Activated T-cell treated with anti-CD3 and anti-CD28 coated beads, Interleukin-2, amount 50 U/mL, for 4 hours (primary cell): ENCODE measurements around the gene SFRP2. TPM values are rescaled to one million over a fixed set of nuclear protein-coding genes. Genes with fewer than 3 reads are reported as not detected.
A peak's percentile ranks its signal among the peaks of the same experiment; 100 is the strongest.

Experiments
- ATAC-seq, 2 donors: fragments of 200-7000 bp; cut with Tn5 transposase; one replicate each; pipeline ENCODE4 v1.10.0; 2021
- DNase-seq: peaks from one replicate; pipeline ENCODE4 v3.0.0-alpha.2; 2020
- H3K27me3 Mint-ChIP-seq: one replicate; pipeline ENCODE4 v1.8.0; 2021; ENCODE audit warnings: low read depth, mixed read lengths
- H3K36me3 Mint-ChIP-seq: one replicate; pipeline ENCODE4 v1.8.0; 2022; ENCODE audit warnings: mixed read lengths; ENCODE audit not compliant: insufficient read depth
- H3K4me1 Mint-ChIP-seq: one replicate; pipeline ENCODE4 v1.8.0; 2021; ENCODE audit warnings: low read depth, mixed read lengths
- H3K4me3 Mint-ChIP-seq: one replicate; pipeline ENCODE4 v1.8.0; 2021; ENCODE audit warnings: mild to moderate bottlenecking, moderate library complexity, mixed read lengths
- H3K9me3 Mint-ChIP-seq: one replicate; pipeline ENCODE4 v1.8.0; 2021; ENCODE audit warnings: mixed read lengths
- total RNA-seq, 3 donors: library from RNA; stranded (reverse); gene quantifications; one replicate each; pipeline ENCODE4 v1.2.1, GENCODE V29; 2021

SFRP2 gene, protein sequence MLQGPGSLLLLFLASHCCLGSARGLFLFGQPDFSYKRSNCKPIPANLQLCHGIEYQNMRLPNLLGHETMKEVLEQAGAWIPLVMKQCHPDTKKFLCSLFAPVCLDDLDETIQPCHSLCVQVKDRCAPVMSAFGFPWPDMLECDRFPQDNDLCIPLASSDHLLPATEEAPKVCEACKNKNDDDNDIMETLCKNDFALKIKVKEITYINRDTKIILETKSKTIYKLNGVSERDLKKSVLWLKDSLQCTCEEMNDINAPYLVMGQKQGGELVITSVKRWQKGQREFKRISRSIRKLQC
- total RNA-seq: under 1 TPM; 0.24 to 0.68 (median 0.40) TPM

DNA sequence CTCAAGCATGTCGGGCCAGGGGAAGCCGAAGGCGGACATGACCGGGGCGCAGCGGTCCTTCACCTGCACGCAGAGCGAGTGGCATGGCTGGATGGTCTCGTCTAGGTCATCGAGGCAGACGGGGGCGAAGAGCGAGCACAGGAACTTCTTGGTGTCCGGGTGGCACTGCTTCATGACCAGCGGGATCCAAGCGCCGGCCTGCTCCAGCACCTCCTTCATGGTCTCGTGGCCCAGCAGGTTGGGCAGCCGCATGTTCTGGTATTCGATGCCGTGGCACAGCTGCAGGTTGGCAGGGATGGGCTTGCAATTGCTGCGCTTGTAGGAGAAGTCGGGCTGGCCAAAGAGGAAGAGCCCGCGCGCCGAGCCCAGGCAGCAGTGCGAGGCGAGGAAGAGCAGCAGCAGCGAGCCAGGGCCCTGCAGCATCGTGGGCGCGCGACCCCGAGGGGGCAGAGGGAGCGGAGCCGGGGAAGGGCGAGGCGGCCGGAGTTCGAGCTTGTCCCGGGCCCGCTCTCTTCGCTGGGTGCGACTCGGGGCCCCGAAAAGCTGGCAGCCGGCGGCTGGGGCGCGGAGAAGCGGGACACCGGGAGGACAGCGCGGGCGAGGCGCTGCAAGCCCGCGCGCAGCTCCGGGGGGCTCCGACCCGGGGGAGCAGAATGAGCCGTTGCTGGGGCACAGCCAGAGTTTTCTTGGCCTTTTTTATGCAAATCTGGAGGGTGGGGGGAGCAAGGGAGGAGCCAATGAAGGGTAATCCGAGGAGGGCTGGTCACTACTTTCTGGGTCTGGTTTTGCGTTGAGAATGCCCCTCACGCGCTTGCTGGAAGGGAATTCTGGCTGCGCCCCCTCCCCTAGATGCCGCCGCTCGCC is at the start of gene SFRP2:
TSS of gene SFRP2 (minus strand) at position 671 of the 864 bp plus-strand sequence. CDS start at position 423, 248 bp downstream.
- peaks cover 35% of the 10 kb centered on the region for H3K4me1 Mint-ChIP-seq
- H3K27me3 Mint-ChIP-seq: peaks cover 87% of the 10 kb centered on the region
- H3K36me3 Mint-ChIP-seq: no peaks in the 10 kb centered on the region
- peak within 1 kb of the TSS; percentile 60 for H3K4me3 Mint-ChIP-seq
- DNase-seq (no peak), ATAC-seq (peak in 1 of 2 donors; percentile 20)
- no peaks in the 10 kb centered on the region for H3K9me3 Mint-ChIP-seq

DNA sequence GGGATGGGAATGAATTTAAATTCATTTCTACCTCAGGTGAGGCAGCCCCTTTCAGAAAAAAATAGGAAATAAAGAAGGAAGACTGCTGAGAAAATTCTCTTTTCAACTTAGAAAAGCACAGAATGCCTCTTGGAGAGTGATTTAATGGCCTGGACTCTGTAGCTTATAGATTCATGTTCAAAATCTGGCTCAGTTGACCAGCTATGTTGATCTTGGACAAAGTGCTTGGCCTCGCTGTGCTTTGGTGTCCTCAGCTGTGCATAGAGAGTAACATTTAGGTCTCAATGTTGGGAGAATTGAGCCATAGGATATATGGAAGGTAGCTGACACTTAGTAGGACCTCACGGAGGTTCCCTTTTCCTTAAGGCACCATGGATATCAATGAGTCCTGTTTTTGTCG is 49.7 kb upstream of the SFRP2 start:
- Mint-ChIP-seq H3K4me3 (no peak overlapping the region), H3K4me1 (no peaks in the 10 kb centered on the region), H3K36me3 (no peaks in the 10 kb centered on the region), H3K27me3 (no peaks in the 10 kb centered on the region), H3K9me3 (no peaks in the 10 kb centered on the region)
- DNase-seq (no peak), ATAC-seq (no peak)

DNA sequence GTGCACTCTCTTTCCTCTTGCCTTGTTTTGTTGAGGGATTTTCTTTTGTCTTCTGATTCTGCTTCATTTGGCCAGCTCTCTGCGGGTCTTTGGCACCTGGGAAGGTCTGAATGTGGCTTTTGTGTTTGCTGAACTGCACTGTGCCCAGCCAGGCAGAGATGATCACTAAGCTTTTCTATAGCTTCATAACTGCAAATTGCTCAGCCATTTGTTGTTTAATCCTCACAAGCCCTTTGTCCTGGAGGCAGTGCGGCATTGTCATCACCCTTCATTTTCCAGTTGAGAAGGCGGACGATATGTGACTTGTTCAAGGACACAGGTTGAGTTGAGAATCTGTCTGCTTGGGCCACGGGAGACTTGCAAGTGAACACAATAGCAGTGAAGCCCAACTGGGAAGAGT is 46.0 kb upstream of the SFRP2 start:
- Mint-ChIP-seq H3K36me3 (no peaks in the 10 kb centered on the region), H3K4me3 (no peak overlapping the region), H3K4me1 (no peaks in the 10 kb centered on the region), H3K27me3 (no peaks in the 10 kb centered on the region), H3K9me3 (no peaks in the 10 kb centered on the region)
- ATAC-seq: no peak
- DNase-seq: no peak

DNA sequence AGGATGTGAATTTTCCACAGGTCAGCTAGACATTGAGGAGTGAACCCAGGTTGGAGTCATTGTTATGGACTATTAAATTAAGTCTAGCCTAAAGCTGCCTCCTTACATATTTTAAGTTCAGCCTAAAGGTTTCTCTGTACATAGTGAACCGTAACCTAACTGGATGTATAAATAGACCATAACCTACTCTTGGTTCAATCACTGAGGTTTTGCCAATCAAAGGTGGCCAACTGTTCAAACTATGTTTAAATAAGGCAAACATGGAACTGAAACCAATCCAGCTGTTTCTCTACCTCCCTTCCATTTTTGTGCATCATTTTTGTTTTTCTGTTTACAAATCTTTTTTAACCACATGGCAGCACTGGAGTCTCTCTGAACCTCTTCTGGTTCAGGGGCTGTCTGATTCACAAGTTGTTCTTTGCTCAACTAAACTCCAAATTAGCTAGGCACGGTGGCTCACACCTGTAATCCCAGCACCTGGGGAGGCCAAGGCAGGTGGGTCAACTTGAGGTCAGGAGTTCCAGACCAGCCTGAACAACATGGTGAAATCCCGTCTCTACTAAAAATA is 43.9 kb upstream of the SFRP2 start:
- no peaks in the 10 kb centered on the region for H3K4me1 Mint-ChIP-seq
- no peaks in the 10 kb centered on the region for H3K9me3 Mint-ChIP-seq
- H3K36me3 Mint-ChIP-seq: no peaks in the 10 kb centered on the region
- no peak overlapping the region for H3K4me3 Mint-ChIP-seq
- ATAC-seq: no peak
- DNase-seq: no peak
- H3K27me3 Mint-ChIP-seq: peaks cover 5% of the 10 kb centered on the region

DNA sequence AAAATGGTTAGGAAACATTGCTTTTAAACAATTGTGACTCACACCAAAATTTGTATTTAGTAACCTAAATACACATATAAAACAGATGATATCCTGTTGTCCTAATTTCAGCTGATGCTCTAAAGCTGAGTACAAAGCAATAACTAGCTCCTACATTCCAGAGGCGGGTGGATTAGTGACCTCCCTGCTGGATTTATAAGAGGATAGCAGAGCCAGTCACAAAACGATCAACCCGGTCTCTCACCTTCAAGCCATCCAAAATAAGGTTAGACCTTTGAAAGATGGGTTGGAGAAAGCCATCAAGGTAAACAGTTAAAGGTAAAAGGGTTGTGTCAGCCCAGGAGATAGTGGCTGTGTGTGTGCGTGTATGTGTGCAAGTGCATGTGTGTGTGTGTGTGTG is 43.2 kb upstream of the SFRP2 start:
- H3K9me3 Mint-ChIP-seq: no peaks in the 10 kb centered on the region
- H3K4me3 Mint-ChIP-seq: no peak overlapping the region
- no peaks in the 10 kb centered on the region for H3K4me1 Mint-ChIP-seq
- no peak for ATAC-seq
- DNase-seq: no peak
- H3K36me3 Mint-ChIP-seq: no peaks in the 10 kb centered on the region
- H3K27me3 Mint-ChIP-seq: peaks cover 5% of the 10 kb centered on the region

DNA sequence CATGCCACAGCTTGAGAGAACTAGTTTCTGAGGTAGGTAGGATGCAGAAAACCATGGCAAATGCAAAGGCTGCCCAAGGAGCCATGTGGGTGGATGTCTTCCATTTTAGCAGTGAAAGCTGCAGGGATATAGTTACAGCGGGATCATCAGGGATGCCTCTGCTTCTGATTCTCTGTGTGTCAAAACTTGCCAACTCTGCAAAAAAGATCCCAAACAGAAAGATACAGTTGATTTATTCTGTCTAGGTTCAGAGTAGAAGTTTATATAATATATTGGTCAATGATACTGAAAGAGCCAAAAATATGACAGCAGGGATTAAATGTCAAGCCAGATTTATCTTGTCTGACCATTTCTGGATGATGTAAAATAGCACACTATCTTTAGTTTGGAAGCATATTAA is 42.4 kb upstream of the SFRP2 start:
- H3K9me3 Mint-ChIP-seq: no peaks in the 10 kb centered on the region
- H3K36me3 Mint-ChIP-seq: no peaks in the 10 kb centered on the region
- ATAC-seq: no peak
- no peak overlapping the region for H3K4me3 Mint-ChIP-seq
- H3K4me1 Mint-ChIP-seq: no peaks in the 10 kb centered on the region
- peaks cover 7% of the 10 kb centered on the region for H3K27me3 Mint-ChIP-seq
- no peak for DNase-seq

DNA sequence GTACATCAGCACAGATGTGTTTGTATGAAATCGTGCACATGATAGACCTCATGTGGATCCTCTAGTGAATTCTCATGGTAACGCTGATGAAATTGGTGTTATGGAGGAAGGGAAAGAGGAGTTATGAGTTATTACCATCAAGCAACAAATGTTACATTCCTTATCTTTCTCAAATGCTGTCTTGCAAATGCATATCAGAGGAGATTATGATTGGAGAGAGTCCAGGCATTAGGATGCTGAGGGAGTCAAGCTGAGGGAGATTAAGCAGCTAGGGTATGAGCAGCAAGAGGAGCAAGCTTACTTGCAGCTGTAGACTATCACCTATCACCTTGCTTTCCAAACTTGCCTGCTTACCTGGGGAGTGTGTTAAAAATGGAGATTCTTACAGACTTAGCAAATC is 36.8 kb upstream of the SFRP2 start:
- Mint-ChIP-seq H3K4me3 (no peak overlapping the region), H3K9me3 (no peaks in the 10 kb centered on the region), H3K36me3 (no peaks in the 10 kb centered on the region), H3K27me3 (peaks cover 11% of the 10 kb centered on the region), H3K4me1 (no peaks in the 10 kb centered on the region)
- no peak for DNase-seq
- no peak for ATAC-seq

DNA sequence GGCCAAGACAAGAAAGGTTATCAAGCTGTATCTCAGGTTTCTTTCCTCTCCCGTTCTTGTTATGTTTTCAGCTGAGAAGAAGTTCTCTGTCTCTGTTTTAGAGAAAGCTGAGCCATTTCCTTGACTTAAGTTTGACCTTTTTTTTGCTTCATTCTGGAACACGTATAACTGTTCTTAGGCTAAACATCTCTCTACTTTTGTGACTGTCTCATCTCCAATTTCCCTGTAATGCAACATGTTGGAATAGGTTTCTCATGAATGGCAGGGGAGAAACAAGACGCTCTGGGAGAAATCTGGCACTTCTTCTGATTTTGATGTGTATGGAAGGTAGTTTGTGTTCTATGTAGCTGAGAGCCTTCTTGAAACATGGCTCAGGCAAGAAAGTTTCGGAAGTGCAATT is 36.2 kb upstream of the SFRP2 start:
- Mint-ChIP-seq H3K4me1 (no peaks in the 10 kb centered on the region), H3K27me3 (peaks cover 11% of the 10 kb centered on the region), H3K4me3 (no peak overlapping the region), H3K9me3 (no peaks in the 10 kb centered on the region), H3K36me3 (no peaks in the 10 kb centered on the region)
- ATAC-seq (no peak), DNase-seq (no peak)

DNA sequence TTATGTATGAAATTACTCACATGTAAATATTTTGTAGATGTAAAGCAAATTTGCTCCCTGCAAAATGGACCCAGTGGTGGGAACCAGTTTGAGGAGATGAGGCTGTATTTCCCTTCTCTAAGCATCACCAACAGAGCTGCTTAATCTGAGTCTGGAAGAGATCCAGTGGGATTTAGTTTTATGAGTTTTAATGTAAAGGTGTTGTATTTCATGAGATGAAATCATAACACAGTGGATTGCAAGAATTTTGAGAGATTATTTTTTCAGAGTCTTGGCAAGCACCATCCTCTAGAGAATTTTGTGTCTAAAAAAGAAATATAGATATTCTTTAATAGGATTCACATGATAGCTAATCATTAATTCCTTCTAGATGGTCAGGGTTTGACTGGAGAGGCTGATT is 35.6 kb upstream of the SFRP2 start:
- DNase-seq: no peak

DNA sequence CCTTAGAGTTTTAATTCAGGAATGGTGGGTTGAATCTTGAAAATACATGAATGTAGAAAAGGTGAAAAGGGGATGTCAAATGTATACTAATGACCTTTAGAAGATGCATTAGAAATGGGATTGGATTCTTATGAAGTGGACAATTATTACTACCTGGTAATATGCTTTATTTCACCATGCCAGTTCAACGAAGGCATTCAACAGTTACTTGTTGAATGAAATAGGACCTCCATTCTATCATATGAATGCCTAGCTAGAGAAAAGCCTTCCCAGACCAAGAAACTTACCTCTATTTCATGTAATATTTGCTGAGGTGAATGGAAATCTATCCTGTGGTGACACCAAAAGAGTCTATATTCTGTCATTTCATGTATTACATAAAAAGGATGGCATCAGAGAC is 34.6 kb upstream of the SFRP2 start:
- no peaks in the 10 kb centered on the region for H3K9me3 Mint-ChIP-seq
- no peak for DNase-seq
- H3K4me3 Mint-ChIP-seq: no peak overlapping the region
- H3K4me1 Mint-ChIP-seq: no peaks in the 10 kb centered on the region
- H3K36me3 Mint-ChIP-seq: no peaks in the 10 kb centered on the region
- H3K27me3 Mint-ChIP-seq: peaks cover 6% of the 10 kb centered on the region
- no peak for ATAC-seq

More for the DNA sequence above, 35.6 kb upstream of the SFRP2 start:
- no peak overlapping the region for H3K4me3 Mint-ChIP-seq
- H3K36me3 Mint-ChIP-seq: no peaks in the 10 kb centered on the region
- no peaks in the 10 kb centered on the region for H3K4me1 Mint-ChIP-seq
- ATAC-seq: no peak
- H3K9me3 Mint-ChIP-seq: no peaks in the 10 kb centered on the region
- H3K27me3 Mint-ChIP-seq: peaks cover 9% of the 10 kb centered on the region

DNA sequence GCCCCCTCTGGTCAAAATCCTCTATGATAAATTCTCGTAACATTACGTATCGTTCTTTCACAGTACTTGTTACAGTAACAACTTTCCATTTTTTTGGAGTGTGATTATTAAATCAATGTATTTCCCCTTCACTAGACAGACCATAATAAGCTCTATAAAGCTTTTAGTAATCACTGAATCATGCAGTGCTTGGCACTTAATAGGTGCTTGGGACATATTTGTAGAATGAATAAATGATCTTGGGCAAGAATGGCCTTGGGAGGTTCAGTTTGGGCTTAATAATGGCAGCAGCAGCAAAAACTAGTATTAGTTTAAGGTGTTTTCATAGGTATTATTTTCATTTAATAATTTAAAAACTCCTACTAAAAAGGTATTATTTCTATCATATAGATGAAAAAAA is 33.4 kb upstream of the SFRP2 start:
- Mint-ChIP-seq H3K9me3 (no peaks in the 10 kb centered on the region), H3K4me1 (no peaks in the 10 kb centered on the region), H3K27me3 (peaks cover 6% of the 10 kb centered on the region), H3K36me3 (no peaks in the 10 kb centered on the region), H3K4me3 (no peak overlapping the region)
- DNase-seq (no peak), ATAC-seq (no peak)

DNA sequence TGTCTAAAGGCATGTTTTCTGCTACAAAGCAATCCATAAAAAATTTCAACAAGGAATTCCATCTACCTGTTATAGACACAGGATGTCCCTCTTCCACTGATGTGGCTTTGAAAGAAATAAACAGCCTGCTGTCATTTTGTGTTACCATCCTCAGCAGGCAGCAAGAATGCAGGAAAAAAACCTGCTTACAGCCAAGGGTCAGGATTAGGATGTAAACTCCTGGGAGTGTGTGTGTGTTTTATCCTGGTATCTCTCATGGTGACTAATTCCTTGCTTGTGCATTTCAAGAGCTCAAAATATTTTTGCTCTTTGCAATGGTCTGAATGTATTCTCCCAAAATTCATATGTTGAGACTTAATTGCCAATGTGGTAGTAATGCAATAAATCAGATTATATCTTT is 28.6 kb upstream of the SFRP2 start:
- no peaks in the 10 kb centered on the region for H3K36me3 Mint-ChIP-seq
- no peak overlapping the region for H3K4me3 Mint-ChIP-seq
- H3K27me3 Mint-ChIP-seq: peaks cover 9% of the 10 kb centered on the region
- ATAC-seq (no peak), DNase-seq (no peak)
- H3K4me1 Mint-ChIP-seq: no peaks in the 10 kb centered on the region
- no peaks in the 10 kb centered on the region for H3K9me3 Mint-ChIP-seq

DNA sequence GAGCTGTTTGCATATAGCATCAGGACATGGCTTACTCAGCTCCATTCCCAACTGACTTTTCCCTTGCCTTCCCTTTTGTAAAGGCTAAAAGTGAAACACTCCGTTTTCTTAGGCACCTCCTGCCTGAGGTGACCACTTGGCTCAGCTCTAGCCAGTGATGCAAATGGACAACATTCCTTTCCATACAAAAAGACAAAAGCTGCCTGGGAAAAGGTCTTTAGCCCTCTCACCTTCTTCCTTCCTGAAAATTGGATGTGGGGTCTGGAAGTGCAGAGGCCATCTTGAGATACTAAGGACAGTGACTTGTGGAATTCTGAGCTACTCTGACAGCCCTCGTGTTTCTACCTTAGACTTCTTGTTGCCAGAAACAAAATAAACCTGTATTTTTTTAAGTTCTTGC is 27.7 kb upstream of the SFRP2 start:
- no peak for DNase-seq
- no peak for ATAC-seq
- H3K4me3 Mint-ChIP-seq: no peak overlapping the region
- no peaks in the 10 kb centered on the region for H3K36me3 Mint-ChIP-seq
- H3K27me3 Mint-ChIP-seq: peaks cover 9% of the 10 kb centered on the region
- no peaks in the 10 kb centered on the region for H3K4me1 Mint-ChIP-seq
- no peaks in the 10 kb centered on the region for H3K9me3 Mint-ChIP-seq

DNA sequence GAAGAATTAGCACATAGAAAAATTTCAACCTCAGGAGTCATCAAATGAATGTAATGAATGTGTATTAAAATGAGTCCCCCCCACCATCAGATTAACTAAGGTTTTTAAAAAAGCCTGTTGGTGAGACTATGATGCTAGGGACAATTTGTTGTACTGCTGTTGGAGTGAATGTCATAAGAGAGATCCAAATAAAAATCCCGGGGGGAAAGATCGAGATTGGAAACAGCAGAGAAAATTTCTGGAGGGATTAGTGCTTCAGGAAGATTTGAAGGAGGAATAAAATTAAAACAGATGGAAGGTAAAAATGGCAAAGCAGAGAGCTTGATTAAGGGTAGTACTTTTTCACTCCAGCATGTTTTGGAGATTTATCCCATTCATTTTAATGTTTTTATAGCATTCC is 25.9 kb upstream of the SFRP2 start:
- Mint-ChIP-seq H3K27me3 (peaks cover 9% of the 10 kb centered on the region), H3K9me3 (no peaks in the 10 kb centered on the region), H3K36me3 (no peaks in the 10 kb centered on the region), H3K4me1 (peaks cover 4% of the 10 kb centered on the region), H3K4me3 (no peak overlapping the region)
- DNase-seq: no peak
- no peak for ATAC-seq
